GM12878 (cell line): Measurements from ENCODE around the gene TUT4. TPM values are rescaled to one million over a fixed set of nuclear protein-coding genes. Genes with fewer than 3 reads are reported as not detected.

ENCODE experiments used
- ATAC-seq: fragments of 200-7000 bp; cut with Tn5 transposase; 3 replicates; pipeline ENCODE4 v1.9.1; 2020; ENCODE audit warnings: mild to moderate bottlenecking, moderate library complexity
- BruUV-seq: library from RNA; stranded (reverse); fragments of 400-500 nt; replicated peaks from 2 replicates; lab custom pipeline; 2021; lab: Mats Ljungman, UMichigan
- CTCF ChIA-PET: fragments of 300-600 bp; sonication (Branson Sonifier 250); formaldehyde crosslinking; extraction: SDS; loops from one replicate; lab custom pipeline; 2021; ENCODE audit warnings: inconsistent platforms; lab: Yijun Ruan, JAX
- POLR2A ChIA-PET: fragments of 350-600 bp; formaldehyde crosslinking; extraction: SDS; loops from one replicate; lab custom pipeline; 2021; ENCODE audit warnings: inconsistent platforms; lab: Charles Lee
- RAD21 ChIA-PET: fragments of 300-600 bp; sonication (Branson Sonifier 250); formaldehyde crosslinking; loops from one replicate; lab custom pipeline; 2023; ENCODE audit warnings: antibody characterized with exemption; ENCODE audit not compliant: unreplicated experiment; lab: Charles Lee
- SMC1A ChIA-PET: fragments of 300-600 bp; sonication (Branson Sonifier 250); formaldehyde crosslinking; loops from one replicate; lab custom pipeline; 2023; ENCODE audit not compliant: unreplicated experiment, uncharacterized antibody; lab: Charles Lee
- DNase-seq: peaks from one replicate; pipeline ENCODE4 v3.0.0-alpha.2; 2011; ENCODE audit warnings: low read depth, low spot score
- FAIRE-seq: peaks from 3 replicates; lab custom pipeline; 2011; peaks lifted over from hg19 to GRCh38; lab: Jason Lieb, UNC
- H2AFZ ChIP-seq: 2 replicates; pipeline ENCODE4 v1.6.0; 2011; ENCODE audit warnings: low read depth, low read length, control low read depth; ENCODE audit not compliant: control insufficient read depth
- H3K27ac ChIP-seq: 2 replicates; pipeline ENCODE4 v1.5.1; 2011; ENCODE audit warnings: control low read depth; ENCODE audit not compliant: control insufficient read depth, insufficient read depth
- H3K27me3 ChIP-seq, 2 experiments: replicated peaks in 1 of 2; 2 replicates each; pipeline versions ENCODE4 v1.6.0 to v1.6.1; 2011; ENCODE audit warnings: low read length in 1 of 2; ENCODE audit not compliant: control insufficient read depth in 2 of 2, insufficient read depth in 2 of 2
- H3K36me3 ChIP-seq, 2 experiments: 2 replicates each; pipeline ENCODE4 v1.5.1; 2011; ENCODE audit warnings: low read length in 1 of 2; ENCODE audit not compliant: control insufficient read depth in 2 of 2, insufficient read depth in 2 of 2
- H3K4me1 ChIP-seq: 2 replicates; pipeline ENCODE4 v1.6.1; 2011; ENCODE audit warnings: mild to moderate bottlenecking, low read length, moderate library complexity, mixed read lengths; ENCODE audit not compliant: control insufficient read depth, insufficient read depth
- H3K4me2 ChIP-seq: 2 replicates; pipeline ENCODE4 v1.6.0; 2011; ENCODE audit warnings: control low read depth; ENCODE audit not compliant: control insufficient read depth, insufficient read depth
- H3K4me3 ChIP-seq: fragments of 200-600 bp; sonication (generic); 2 replicates; pipeline ENCODE4 v1.5.1; 2016
- H3K79me2 ChIP-seq: 2 replicates; pipeline ENCODE4 v1.6.0; 2011; ENCODE audit warnings: low read length; ENCODE audit not compliant: control insufficient read depth, insufficient read depth
- H3K9ac ChIP-seq: 2 replicates; pipeline ENCODE4 v1.8.0; 2011; ENCODE audit warnings: low read length, control low read depth, mixed read lengths; ENCODE audit not compliant: control insufficient read depth, insufficient read depth
- H3K9me3 ChIP-seq: replicated peaks from 3 replicates; pipeline ENCODE4 v1.5.1; 2011; ENCODE audit warnings: mild to moderate bottlenecking, low read length; ENCODE audit not compliant: control insufficient read depth, insufficient read depth
- H4K20me1 ChIP-seq: 2 replicates; pipeline ENCODE4 v1.6.0; 2011; ENCODE audit not compliant: control insufficient read depth, insufficient read depth
- E2F8 ChIP-seq: fragments of 450-650 bp; IDR thresholded peaks from 2 replicates; pipeline ENCODE4 v1.6.1; 2018; ENCODE audit warnings: mild to moderate bottlenecking, low read depth, moderate library complexity; ENCODE audit not compliant: partially characterized antibody
- FOXM1 ChIP-seq: IDR thresholded peaks from 2 replicates; pipeline ENCODE4 v1.6.1; 2012; ENCODE audit warnings: low read depth, mild to moderate bottlenecking, inconsistent platforms, low read length, moderate library complexity
- IRF4 ChIP-seq: IDR thresholded peaks from 2 replicates; pipeline ENCODE4 v1.6.1; 2011; ENCODE audit warnings: low read depth, low read length
- PAX5 ChIP-seq: IDR thresholded peaks from 2 replicates; pipeline ENCODE4 v1.6.1; 2011; ENCODE audit warnings: low read depth, low read length, borderline replicate concordance
- POLR2AphosphoS2 ChIP-seq: IDR thresholded peaks from 2 replicates; pipeline ENCODE4 v1.6.1; 2011; ENCODE audit warnings: low read depth, mild to moderate bottlenecking, low read length, improper control_type of control experiment, moderate library complexity
- POLR2AphosphoS5 ChIP-seq: IDR thresholded peaks from 2 replicates; pipeline ENCODE4 v1.6.1; 2011; ENCODE audit warnings: mild to moderate bottlenecking, low read length, inconsistent platforms
- ZNF384 ChIP-seq: IDR thresholded peaks from 2 replicates; pipeline ENCODE4 v1.6.1; 2012; ENCODE audit warnings: low read depth, mild to moderate bottlenecking, low read length, improper control_type of control experiment, borderline replicate concordance
- ZNF622 ChIP-seq: fragments of 450-650 bp; IDR thresholded peaks from 2 replicates; pipeline ENCODE4 v1.6.1; 2017; ENCODE audit warnings: mild to moderate bottlenecking, inconsistent platforms
- WGBS: methylation state at CpG from one replicate; pipeline ENCODE4 v1.1.6; 2016; ENCODE audit warnings: low lambda C conversion rate; ENCODE audit not compliant: insufficient replicate concordance, insufficient coverage; ENCODE audit errors: missing lambda C conversion rate; 5-methylcytosine and 5-hydroxymethylcytosine counted together
- in situ Hi-C: fragments of 300-500 bp; cut with MboI; formaldehyde crosslinking; loops from 9 replicates; pipeline ENCODE4 v1.14.3; 2018; ENCODE audit warnings: mixed read lengths
- intact Hi-C: fragments of 100-400 bp; cut with micrococcal nuclease; formaldehyde crosslinking; loops from one replicate; pipeline ENCODE4 v1.14.2; 2022; ENCODE audit not compliant: unreplicated experiment
- polyA plus RNA-seq, 11 experiments: library from polyadenylated mRNA; depleted of rRNA in 4 of 11; unstranded in 6 of 11; stranded (reverse) in 5 of 11; fragments of >200 nt; fragmentation: Nextera tagmentation in 4 of 11; fragmentation: Illumina TruSeq in 1 of 11; extraction: Ambion mirVana in 4 of 11; extraction: Trizol in 1 of 11; gene quantifications; 1 replicate in 1 of 11; 2 replicates in 10 of 11; pipeline versions ENCODE4 v1.2.1 to v1.2.3, GENCODE V29; 2011 to 2016; ENCODE audit warnings: inconsistent platforms in 2 of 11, missing spikeins in 2 of 11, low read depth in 1 of 11
- total RNA-seq, 4 experiments: library from RNA; depleted of rRNA in 3 of 4; stranded (reverse); fragments of >200 nt in 3 of 4; fragmentation: Illumina TruSeq in 1 of 4; extraction: Trizol in 1 of 4; gene quantifications; 2 replicates each; pipeline versions ENCODE4 v1.2.1 to v1.2.3, GENCODE V29; 2013 to 2021
- TF ChIP-seq, protein P1 (sequence below): fragments of 450-650 bp; IDR thresholded peaks from 2 replicates; pipeline ENCODE4 v1.6.1; 2016; ENCODE audit warnings: mild to moderate bottlenecking

The TUT4 gene
- total and polyA plus RNA-seq, 10 of the 15 experiments (the other 5 are each of a cell fraction or from before 2014, with no cell fraction given) = 9.4 to 40.7 (median 27.6) TPM

- Histone ChIP-seq H3K36me3 (peaks cover 7 to 51% of the 10 kb centered on the region in 2 experiments), H3K4me1 (no peaks in the 10 kb centered on the region), H3K4me2 (no peak overlapping the region), H3K4me3 (no peak overlapping the region), H3K79me2 (no peaks in the 10 kb centered on the region), H3K9ac (no peak overlapping the region), H3K9me3 (no peaks in the 10 kb centered on the region), H4K20me1 (no peaks in the 10 kb centered on the region), H2AFZ (no peak overlapping the region), H3K27me3 (no peaks in the 10 kb centered on the region), H3K27ac (no peak overlapping the region)
- POLR2A ChIA-PET = no interaction called here
- intact Hi-C loops (no loop called here), in situ Hi-C loops (no loop called here)
- BruUV-seq = no TSS peak
- RAD21 ChIA-PET = no interaction called here
- FAIRE-seq (no peak), ATAC-seq (peak; percentile 35; the same call in 2 of the 3 replicates), DNase-seq (no peak)
- 94% methylated on average over 10 of the region's 10 CpGs for WGBS
- CTCF ChIA-PET = interaction anchor here (0.9 kb wide), 1 partner anchor 37 kb away, joined by 3 read pairs; no protein-coding TSS in a partner anchor
- SMC1A ChIA-PET = interaction anchor here (0.6 to 1.1 kb wide), 2 partner anchors 13 to 19 kb away, joined by 3 to 4 read pairs; no protein-coding TSS in a partner anchor
- TF ChIP-seq PAX5 (no peak), ZNF622 (no peak), ZNF384 (no peak), IRF4 (no peak), POLR2AphosphoS5 (0 out of 2 replicates have a peak, but pooled peaks have one; percentile 6)
Measured at GRCh38 chr1:52413410-52413989, 139.4 kb downstream of the TUT4 start.

GRCh38 chr1:52404975-52405338 is 147.9 kb downstream of the TUT4 start:
- FAIRE-seq (no peak), ATAC-seq (no peak)
- CTCF ChIA-PET = interaction anchor here (0.7 to 4.8 kb wide), 9 partner anchors 10 to 281 kb away, joined by 3 to 31 read pairs (median 8); no protein-coding TSS in a partner anchor
- intact Hi-C loops = loop anchor here (5.0 kb wide), 1 partner anchor 282 kb away; no protein-coding TSS in a partner anchor
- peaks cover 6 to 23% of the 10 kb centered on the region in 2 experiments for H3K36me3 ChIP-seq
- H3K9me3 ChIP-seq = no peaks in the 10 kb centered on the region
- TF ChIP-seq FOXM1 (0 out of 2 replicates have a peak, but pooled peaks have one; percentile 10), E2F8 (no peak), POLR2AphosphoS2 (no peak)
- TF ChIP-seq, protein P1, sequence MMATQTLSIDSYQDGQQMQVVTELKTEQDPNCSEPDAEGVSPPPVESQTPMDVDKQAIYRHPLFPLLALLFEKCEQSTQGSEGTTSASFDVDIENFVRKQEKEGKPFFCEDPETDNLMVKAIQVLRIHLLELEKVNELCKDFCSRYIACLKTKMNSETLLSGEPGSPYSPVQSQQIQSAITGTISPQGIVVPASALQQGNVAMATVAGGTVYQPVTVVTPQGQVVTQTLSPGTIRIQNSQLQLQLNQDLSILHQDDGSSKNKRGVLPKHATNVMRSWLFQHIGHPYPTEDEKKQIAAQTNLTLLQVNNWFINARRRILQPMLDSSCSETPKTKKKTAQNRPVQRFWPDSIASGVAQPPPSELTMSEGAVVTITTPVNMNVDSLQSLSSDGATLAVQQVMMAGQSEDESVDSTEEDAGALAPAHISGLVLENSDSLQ = peak; percentile 47; the same call in 1 of the 2 replicates
- TF ChIP-seq, all 136 proteins: peak for 2
- H3K27me3 ChIP-seq = no peaks in the 10 kb centered on the region
- peak overlapping the region; percentile 94 for H2AFZ ChIP-seq
- no peak for DNase-seq
- peak overlapping the region; percentile 98 for H3K27ac ChIP-seq
- 2% methylated on average over 8 of the region's 8 CpGs for WGBS
- ChIA-PET POLR2A (interaction anchor here (0.8 to 1.7 kb wide), 6 partner anchors 10 to 522 kb away, joined by 3 to 7 read pairs (median 4); partner anchors contain the start of genes BTF3L4 and SCP2), RAD21 (interaction anchor here (0.6 to 2.7 kb wide), 15 partner anchors 39 to 525 kb away, joined by 3 to 16 read pairs (median 3); partner anchors contain the start of gene CC2D1B), SMC1A (interaction anchor here (0.8 to 4.1 kb wide), 15 partner anchors 11 to 446 kb away, joined by 3 to 24 read pairs (median 3); partner anchors contain the start of genes CC2D1B and ZYG11B)
- H4K20me1 ChIP-seq = no peaks in the 10 kb centered on the region
- H3K9ac ChIP-seq = peak overlapping the region; percentile 99
- H3K4me1 ChIP-seq = no peaks in the 10 kb centered on the region
- BruUV-seq = no TSS peak
- H3K4me2 ChIP-seq = peak overlapping the region; percentile 61
- peaks cover 51% of the 10 kb centered on the region for H3K79me2 ChIP-seq
- peak overlapping the region; percentile 98 for H3K4me3 ChIP-seq
- in situ Hi-C loops = loop anchor here (5.0 kb wide), 1 partner anchor 282 kb away; no protein-coding TSS in a partner anchor
